SJSA1 (cell line): ENCODE results near the gene BIVM. TPM values are rescaled to one million over a fixed set of nuclear protein-coding genes. Genes with fewer than 3 reads are reported as not detected.

Experiments used
- total RNA-seq: library from RNA; depleted of rRNA; stranded (reverse); fragments of >200 nt; shearing (Covaris generic); gene quantifications from 2 replicates; pipeline ENCODE4 v1.2.3, GENCODE V29; 2014; rRNA removed

Gene BIVM
- total RNA-seq, 1 experiment from 2014 or later: 64.9 TPM

Other genes starting within 250 kb of the BIVM start
- gene TPP2, start 202.1 kb upstream of the BIVM start, total RNA-seq: 52.9 and 84.5 TPM in 2 replicates
- not detected in 2 replicates for gene METTL21C, start 104.1 kb upstream of the BIVM start, total RNA-seq
- gene TEX30, start 25.3 kb upstream of the BIVM start, total RNA-seq: 149 and 166 TPM in 2 replicates
- 66.2 and 115 TPM in 2 replicates for gene POGLUT2, start 143 bp upstream of the BIVM start, total RNA-seq
- gene ERCC5, start 46.9 kb downstream of the BIVM start, total RNA-seq: 130 and 190 TPM in 2 replicates